BLaER1 treated with 17β-estradiol and CSF1 and Interleukin-3, amounts not matched to agents 10 nM and 100 nM (cell line): ENCODE results near the gene CD6.
A peak's percentile ranks its signal among the peaks of the same experiment; 100 is the strongest.

Experiments used
- H3K27ac ChIP-seq, 11 experiments: shearing (Covaris generic); formaldehyde crosslinking; 2 replicates each; pipeline ENCODE4 v1.8.1; 2022
- H3K27me3 ChIP-seq, 11 experiments: shearing (Covaris generic); formaldehyde crosslinking; 2 replicates each; pipeline ENCODE4 v1.8.1; 2022
- H3K36me3 ChIP-seq, 11 experiments: shearing (Covaris generic); formaldehyde crosslinking; 2 replicates each; pipeline ENCODE4 v1.8.1; 2022
- H3K4me1 ChIP-seq, 10 experiments: shearing (Covaris generic); formaldehyde crosslinking; 2 replicates each; pipeline ENCODE4 v1.8.1; 2022
- H3K4me2 ChIP-seq, 11 experiments: shearing (Covaris generic); formaldehyde crosslinking; 2 replicates each; pipeline ENCODE4 v1.8.1; 2022
- H3K4me3 ChIP-seq, 10 experiments: shearing (Covaris generic); formaldehyde crosslinking; 2 replicates each; pipeline ENCODE4 v1.8.1; 2022
- H3K9ac ChIP-seq, 11 experiments: shearing (Covaris generic); formaldehyde crosslinking; 2 replicates each; pipeline ENCODE4 v1.8.1; 2022
- H3K9me3 ChIP-seq, 11 experiments: shearing (Covaris generic); formaldehyde crosslinking; replicated peaks in 1 of 11; 2 replicates each; pipeline ENCODE4 v1.8.1; 2022
- H4K20me1 ChIP-seq, 11 experiments: shearing (Covaris generic); formaldehyde crosslinking; 2 replicates each; pipeline ENCODE4 v1.8.1; 2022
- Cebpa-rat ChIP-seq, 11 experiments: shearing (Covaris generic); IDR thresholded peaks; 2 replicates each; pipeline ENCODE4 v1.8.1; 2022

CD6 gene

DNA sequence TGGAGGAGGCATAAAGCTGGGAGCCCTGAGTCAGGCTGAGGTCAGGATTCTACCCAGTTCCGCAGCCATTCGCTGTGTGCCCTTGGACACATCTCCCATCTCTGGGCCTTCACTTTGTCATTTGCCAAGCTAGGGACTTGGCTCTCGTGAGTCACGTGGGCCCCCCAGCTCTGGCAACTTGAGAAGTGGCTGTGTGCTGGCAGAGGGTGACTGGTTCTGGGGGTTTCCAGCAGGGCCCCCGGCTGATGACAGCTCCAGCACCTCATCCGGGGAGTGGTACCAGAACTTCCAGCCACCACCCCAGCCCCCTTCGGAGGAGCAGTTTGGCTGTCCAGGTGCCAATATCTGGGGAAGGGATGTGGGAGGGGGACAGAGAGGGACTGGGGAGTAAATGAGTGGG lies 46.6 kb downstream of the CD6 start:
- no peaks in the 10 kb centered on the region for H3K9me3 ChIP-seq
- TF ChIP-seq Cebpa-rat (IDR thresholded peaks at IDR 0.05): no peak
- H3K36me3 ChIP-seq: no peaks in the 10 kb centered on the region
- H3K4me1 ChIP-seq: peaks cover 24 to 45% (median 40%) of the 10 kb centered on the region in 10 experiments
- H3K27ac ChIP-seq: no peak overlapping the region
- H3K9ac ChIP-seq: no peak overlapping the region
- H3K27me3 ChIP-seq: peaks cover 0 to 6% (median 0%) of the 10 kb centered on the region in 11 experiments; a peak in 2 of 22 replicates
- no peak overlapping the region for H3K4me2 ChIP-seq
- no peak overlapping the region for H3K4me3 ChIP-seq
- H4K20me1 ChIP-seq: peaks cover 0 to 8% (median 0%) of the 10 kb centered on the region in 11 experiments; a peak in 3 of 22 replicates

GRCh38 chr11:61019037-61019831 lies 47.8 kb downstream of the CD6 start:
- peaks cover 0 to 10% (median 0%) of the 10 kb centered on the region in 11 experiments; a peak in 2 of 22 replicates for H3K27me3 ChIP-seq
- peaks cover 0 to 8% (median 0%) of the 10 kb centered on the region in 11 experiments; a peak in 3 of 22 replicates for H4K20me1 ChIP-seq
- H3K4me2 ChIP-seq: peak overlapping the region in 6 of 11 experiments; percentile 5 to 36 (median 30); a peak in 7 of 22 replicates

GRCh38 chr11:61019832-61020405 lies 48.4 kb downstream of the CD6 start:
- peaks cover 25 to 56% (median 47%) of the 10 kb centered on the region in 10 experiments for H3K4me1 ChIP-seq
- H3K27me3 ChIP-seq: peaks cover 0 to 10% (median 0%) of the 10 kb centered on the region in 11 experiments; a peak in 2 of 22 replicates
- peaks cover 0 to 8% (median 0%) of the 10 kb centered on the region in 11 experiments; a peak in 3 of 22 replicates for H4K20me1 ChIP-seq
- H3K4me2 ChIP-seq: peak overlapping the region in 4 of 11 experiments; percentile 8 to 72 (median 28); a peak in 4 of 22 replicates
- H3K36me3 ChIP-seq: no peaks in the 10 kb centered on the region
- no peaks in the 10 kb centered on the region for H3K9me3 ChIP-seq
- TF ChIP-seq Cebpa-rat (IDR thresholded peaks at IDR 0.05): no peak
- no peak overlapping the region for H3K27ac ChIP-seq
- no peak overlapping the region for H3K9ac ChIP-seq
- no peak overlapping the region for H3K4me3 ChIP-seq

More at GRCh38 chr11:61019037-61019831, 47.8 kb downstream of the CD6 start:
- Histone ChIP-seq H3K9ac (no peak overlapping the region), H3K36me3 (no peaks in the 10 kb centered on the region), H3K4me3 (no peak overlapping the region), H3K27ac (no peak overlapping the region), H3K9me3 (no peaks in the 10 kb centered on the region), H3K4me1 (peaks cover 25 to 54% (median 45%) of the 10 kb centered on the region in 10 experiments)
- TF ChIP-seq Cebpa-rat (IDR thresholded peaks at IDR 0.05): no peak

GRCh38 chr11:61020551-61021235 lies 49.2 kb downstream of the CD6 start:
- Histone ChIP-seq H3K4me2 (peak overlapping the region in 10 of 11 experiments; percentile 9 to 82 (median 74); a peak in 12 of 22 replicates), H4K20me1 (peaks cover 0 to 8% (median 0%) of the 10 kb centered on the region in 11 experiments; a peak in 3 of 22 replicates), H3K36me3 (no peaks in the 10 kb centered on the region), H3K9me3 (no peaks in the 10 kb centered on the region), H3K27me3 (peaks cover 0 to 13% (median 0%) of the 10 kb centered on the region in 11 experiments; a peak in 2 of 22 replicates), H3K9ac (no peak overlapping the region), H3K4me1 (peaks cover 28 to 63% (median 51%) of the 10 kb centered on the region in 10 experiments), H3K4me3 (no peak overlapping the region), H3K27ac (no peak overlapping the region)
- TF ChIP-seq Cebpa-rat (IDR thresholded peaks at IDR 0.05): no peak

DNA sequence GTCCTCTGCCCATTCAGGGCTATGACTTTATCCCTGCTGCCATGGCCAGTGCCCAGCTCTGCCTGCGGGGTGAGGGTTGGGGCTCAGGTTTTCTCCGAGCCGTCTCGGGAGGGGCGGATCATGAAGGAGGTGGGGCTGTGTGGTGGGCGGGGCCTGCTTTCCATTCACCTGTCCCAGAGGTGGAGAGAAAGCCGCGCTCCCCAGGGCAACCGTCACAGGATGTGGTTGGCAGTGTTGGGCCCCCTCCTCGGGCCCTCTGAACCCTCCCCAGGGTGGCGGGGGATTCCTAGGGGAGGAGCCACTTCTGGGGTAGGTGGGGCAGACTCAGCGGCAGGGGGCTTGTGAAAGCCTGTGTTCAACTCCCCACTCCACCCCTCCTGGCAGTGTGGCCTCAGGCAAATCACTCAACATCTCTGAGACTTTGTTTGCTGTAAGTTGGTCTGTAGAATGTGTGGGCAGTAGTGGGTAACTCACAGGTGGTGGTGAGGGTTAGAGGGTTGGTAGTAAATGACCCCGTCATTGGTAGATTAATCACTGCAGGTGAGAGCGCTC lies 50.3 kb downstream of the CD6 start:
- H4K20me1 ChIP-seq: peaks cover 0 to 8% (median 0%) of the 10 kb centered on the region in 11 experiments; a peak in 3 of 22 replicates
- H3K9me3 ChIP-seq: no peaks in the 10 kb centered on the region
- no peak overlapping the region for H3K27ac ChIP-seq
- no peak overlapping the region for H3K9ac ChIP-seq
- no peak for TF ChIP-seq Cebpa-rat (IDR thresholded peaks at IDR 0.05)
- H3K36me3 ChIP-seq: no peaks in the 10 kb centered on the region
- H3K4me2 ChIP-seq: peak overlapping the region; percentile 40 to 82 (median 72)
- H3K4me3 ChIP-seq: no peak overlapping the region
- peaks cover 38 to 74% (median 62%) of the 10 kb centered on the region in 10 experiments for H3K4me1 ChIP-seq
- H3K27me3 ChIP-seq: peaks cover 0 to 14% (median 0%) of the 10 kb centered on the region in 11 experiments; a peak in 2 of 22 replicates

GRCh38 chr11:61022311-61023085 lies 51.0 kb downstream of the CD6 start:
- Histone ChIP-seq H3K4me1 (peaks cover 46 to 81% (median 69%) of the 10 kb centered on the region in 10 experiments), H3K9me3 (no peaks in the 10 kb centered on the region), H4K20me1 (peaks cover 0 to 8% (median 0%) of the 10 kb centered on the region in 11 experiments; a peak in 3 of 22 replicates), H3K4me2 (peak overlapping the region; percentile 22 to 82 (median 72); a peak in 21 of 22 replicates), H3K9ac (peak overlapping the region in 1 of 11 experiments; percentile 35; a peak in 1 of 22 replicates), H3K36me3 (no peaks in the 10 kb centered on the region), H3K27me3 (peaks cover 0 to 14% (median 0%) of the 10 kb centered on the region in 11 experiments; a peak in 2 of 22 replicates), H3K27ac (no peak overlapping the region), H3K4me3 (no peak overlapping the region)
- no peak for TF ChIP-seq Cebpa-rat (IDR thresholded peaks at IDR 0.05)

DNA sequence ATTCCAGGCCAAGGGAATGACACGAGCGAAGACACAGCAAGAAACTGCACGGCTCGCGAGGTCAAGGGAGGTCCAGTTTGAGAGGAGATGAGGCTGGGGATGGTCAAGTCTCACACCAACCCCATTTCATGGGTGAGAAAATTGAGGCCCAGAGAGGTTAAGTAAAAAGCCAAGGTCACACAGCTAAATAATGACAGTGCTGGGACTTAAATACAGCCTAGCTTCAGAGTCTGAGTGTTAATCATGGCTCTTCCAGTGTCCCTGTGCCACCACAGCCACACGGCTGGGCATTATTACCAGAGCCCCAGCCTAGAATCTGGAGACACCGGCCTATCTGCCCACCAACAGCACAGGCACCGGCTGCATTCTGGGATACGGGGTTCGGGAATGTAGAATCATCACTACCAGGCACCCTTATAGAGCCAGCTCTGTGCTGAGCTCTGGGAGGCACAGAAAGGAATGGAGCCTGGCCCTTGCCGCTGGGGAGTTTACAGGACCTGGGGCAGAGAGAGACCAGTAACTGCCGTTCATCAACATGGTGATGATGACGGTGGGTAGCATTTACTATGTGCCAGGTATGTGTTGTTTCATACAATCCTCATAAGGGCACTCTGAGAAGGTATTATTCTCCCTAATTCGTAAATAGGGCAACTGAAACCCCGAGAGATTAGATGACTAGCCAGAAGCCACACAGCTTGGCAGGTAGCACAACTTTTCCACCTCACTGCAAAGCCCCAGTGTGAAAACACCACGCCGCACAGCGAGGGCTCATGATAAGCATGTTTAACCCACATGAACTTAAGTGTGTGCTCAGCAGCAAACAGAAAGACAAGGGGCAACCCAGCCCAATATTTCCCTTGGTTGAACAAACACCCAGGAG lies 51.8 kb downstream of the CD6 start:
- Histone ChIP-seq H3K9me3 (no peaks in the 10 kb centered on the region), H3K9ac (no peak overlapping the region), H3K36me3 (no peaks in the 10 kb centered on the region), H3K27me3 (peaks cover 0 to 14% (median 0%) of the 10 kb centered on the region in 11 experiments; a peak in 2 of 22 replicates), H3K4me3 (no peak overlapping the region), H3K4me2 (peak overlapping the region; percentile 22 to 82 (median 72); a peak in 20 of 22 replicates), H3K4me1 (peaks cover 54 to 90% (median 77%) of the 10 kb centered on the region in 10 experiments), H4K20me1 (peaks cover 0 to 8% (median 0%) of the 10 kb centered on the region in 11 experiments; a peak in 2 of 22 replicates), H3K27ac (no peak overlapping the region)
- TF ChIP-seq Cebpa-rat (IDR thresholded peaks at IDR 0.05): no peak
